Measurements from ENCODE around the gene LGALS1.

GRCh38 chr22:37659066-37659896, 16.2 kb upstream of the LGALS1 start:
- TF ChIP-seq EZH2 (IDR thresholded peaks at IDR 0.05; ENCODE audit: borderline replicate concordance, low read length), result no peak
- TF ChIP-seq CTCF (IDR thresholded peaks at IDR 0.05; ENCODE audit: low read length), result no peak

Data from OCI-LY1 (cell line).